Embryonic facial prominence (tissue), 1 donor: Measurements from ENCODE around the gene CAV2.
"Not testable (repeated sequence)": the region's sequence is repeated elsewhere in the genome, so short reads cannot be mapped to it uniquely, and the experiment has no call there.

Experiments used
- DNase-seq: peaks from one replicate; pipeline ENCODE4 v3.0.0-alpha.2; 2016; ENCODE audit errors: extremely low spot score

Gene CAV2, protein sequence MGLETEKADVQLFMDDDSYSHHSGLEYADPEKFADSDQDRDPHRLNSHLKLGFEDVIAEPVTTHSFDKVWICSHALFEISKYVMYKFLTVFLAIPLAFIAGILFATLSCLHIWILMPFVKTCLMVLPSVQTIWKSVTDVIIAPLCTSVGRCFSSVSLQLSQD

DNA sequence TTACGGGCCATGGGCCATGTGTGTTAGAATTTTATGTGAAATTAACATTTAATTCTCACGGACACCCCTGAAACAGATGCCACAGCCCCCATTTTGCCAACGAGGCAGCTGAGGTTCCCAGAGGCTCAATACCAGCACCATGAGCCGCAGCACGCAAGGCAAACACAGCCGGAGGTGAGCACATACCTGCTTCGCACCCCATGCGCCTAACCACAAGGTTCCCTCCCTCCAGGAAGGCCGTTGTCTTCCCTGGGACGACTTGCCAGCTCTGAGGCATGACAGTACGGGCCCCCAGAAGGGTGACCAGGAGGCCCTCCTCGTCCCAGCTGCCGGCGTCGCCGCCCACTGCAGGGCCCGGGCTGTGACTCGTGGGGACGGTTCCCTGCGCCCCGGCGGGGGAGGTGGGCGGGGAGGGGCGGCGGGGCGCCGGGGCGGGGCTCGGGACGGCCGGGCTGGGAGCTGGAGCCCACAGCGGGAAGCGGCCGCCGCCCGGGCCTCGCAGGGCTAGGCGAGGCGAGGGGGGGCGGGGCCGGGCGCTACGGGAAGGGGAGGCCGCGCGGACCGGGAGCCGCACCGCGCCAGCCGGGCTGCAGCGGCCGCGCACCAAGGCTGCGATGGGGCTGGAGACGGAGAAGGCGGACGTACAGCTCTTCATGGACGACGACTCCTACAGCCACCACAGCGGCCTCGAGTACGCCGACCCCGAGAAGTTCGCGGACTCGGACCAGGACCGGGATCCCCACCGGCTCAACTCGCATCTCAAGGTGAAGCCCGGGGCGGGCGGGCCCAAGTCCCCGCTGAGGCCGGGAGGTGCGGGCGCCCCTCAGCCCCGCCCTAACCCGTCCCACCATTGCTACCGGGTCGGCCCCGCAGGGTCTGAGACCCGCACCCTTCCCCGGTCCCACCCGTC, at the start of gene CAV2:
Gene CAV2, plus strand, starts transcription at position 571 of the 910 bp plus-strand sequence. Its CDS starts 44 bp downstream, at position 615.
- DNase-seq: no peak

DNA sequence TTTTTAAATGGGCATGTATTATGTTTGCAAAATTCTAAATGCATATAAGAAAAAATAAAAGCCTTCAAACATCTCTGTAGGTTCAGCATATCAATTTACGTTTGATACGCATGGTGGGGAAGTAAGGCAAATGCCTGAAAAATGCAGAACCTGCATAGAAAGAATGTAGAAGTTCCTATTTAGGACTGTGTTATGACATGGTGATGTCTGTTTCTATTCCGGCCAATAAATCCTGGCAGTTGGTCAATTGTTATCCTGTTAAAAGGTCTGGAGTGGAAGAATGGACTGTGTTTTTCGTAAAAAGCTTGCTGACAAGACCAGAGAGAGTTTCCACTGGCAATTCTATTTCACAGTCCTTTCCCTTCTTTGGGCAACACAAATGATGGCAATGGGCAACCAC, 49.6 kb upstream of the CAV2 start:
- DNase-seq: no peak

DNA sequence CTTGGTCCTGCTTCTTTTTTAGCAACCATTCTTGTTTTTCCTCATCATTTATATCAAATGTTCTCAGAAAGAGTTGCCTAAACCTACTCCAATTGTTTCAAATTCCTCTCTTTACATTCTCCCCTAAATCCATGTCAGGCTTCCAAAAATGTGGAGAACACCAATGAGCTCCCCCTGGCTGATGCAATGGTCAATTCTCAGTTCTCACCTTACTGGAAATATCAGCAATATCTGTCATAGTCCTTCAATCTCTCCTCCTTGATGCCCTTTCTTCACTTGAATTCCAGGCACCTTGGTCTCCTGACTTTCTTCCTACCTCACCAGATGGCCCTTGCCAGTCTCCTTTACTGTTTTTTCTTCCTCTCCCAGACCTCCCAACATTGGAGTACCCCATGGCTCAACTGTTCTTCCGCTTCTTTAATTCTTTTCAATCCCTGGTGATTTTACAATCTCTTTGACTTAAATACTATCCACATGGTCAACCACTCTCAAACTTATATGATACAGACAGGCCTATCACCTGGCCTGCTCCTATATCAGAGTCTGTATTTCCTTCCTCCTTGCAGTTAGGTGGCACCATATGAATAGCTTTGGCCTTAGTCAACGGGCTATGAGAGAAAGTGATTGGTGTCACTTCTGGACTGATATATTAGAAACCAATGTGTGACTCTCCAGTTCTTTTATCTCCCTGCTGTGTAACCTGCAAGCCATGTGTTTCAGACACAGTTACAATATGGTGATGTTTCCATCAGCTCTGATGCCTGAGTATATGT, 47.4 kb upstream of the CAV2 start:
- DNase-seq: no peak

DNA sequence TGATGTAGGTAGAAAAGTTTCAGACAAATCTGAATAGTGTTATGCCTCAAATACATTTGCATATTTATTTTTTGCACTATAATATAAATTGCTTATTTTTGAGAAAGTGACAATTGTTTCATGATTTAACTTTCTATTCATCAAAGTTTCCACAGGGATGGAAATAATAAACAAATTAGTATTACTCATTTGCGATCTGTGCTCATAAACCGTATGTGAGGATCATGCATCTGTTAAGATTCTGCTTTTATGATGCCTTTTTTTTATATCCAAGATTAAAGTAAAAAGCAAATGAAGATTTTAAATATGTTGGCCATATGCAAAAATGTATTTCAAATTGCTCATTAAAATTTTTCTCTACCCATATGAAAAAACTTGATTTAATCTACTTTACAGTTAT, 45.2 kb upstream of the CAV2 start:
- no peak for DNase-seq

DNA sequence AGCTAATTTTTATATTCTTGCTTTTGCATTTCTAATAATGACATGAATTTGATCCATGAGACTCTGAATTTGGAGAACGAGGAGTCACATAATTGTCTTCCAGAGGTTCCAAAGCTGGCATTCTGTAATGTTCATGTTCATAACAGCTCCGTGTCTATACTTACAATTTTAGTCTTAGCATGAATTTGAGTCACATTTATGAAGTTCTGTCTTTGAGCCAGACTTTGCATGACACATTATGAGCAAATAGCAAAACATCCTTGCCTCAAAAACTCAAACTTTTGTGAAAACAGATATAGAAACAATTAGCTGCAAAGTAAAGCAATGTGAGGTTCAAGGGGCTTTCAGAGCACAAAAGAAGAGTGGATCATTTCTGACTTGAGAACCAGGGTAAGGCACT, 44.5 kb upstream of the CAV2 start:
- DNase-seq: no peak

DNA sequence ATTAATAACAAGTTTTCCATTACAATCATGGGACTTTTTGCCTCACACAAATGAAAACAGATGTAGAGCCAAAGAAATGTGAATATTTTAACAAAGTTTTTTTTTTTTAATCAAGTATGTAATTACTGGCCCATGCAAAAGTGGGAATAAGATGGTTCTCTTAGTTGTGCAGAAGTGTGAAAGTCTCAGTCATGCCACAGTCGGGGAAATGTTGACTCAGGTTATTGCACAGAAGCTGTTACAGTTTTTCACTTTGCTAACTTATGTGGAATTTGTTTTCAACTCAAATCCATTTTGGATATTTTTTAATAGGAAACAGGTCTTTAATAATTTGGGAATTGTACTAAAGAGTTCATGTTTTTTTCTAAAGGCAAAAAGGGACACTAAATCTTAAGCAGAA, 44.0 kb upstream of the CAV2 start:
- no peak for DNase-seq

DNA sequence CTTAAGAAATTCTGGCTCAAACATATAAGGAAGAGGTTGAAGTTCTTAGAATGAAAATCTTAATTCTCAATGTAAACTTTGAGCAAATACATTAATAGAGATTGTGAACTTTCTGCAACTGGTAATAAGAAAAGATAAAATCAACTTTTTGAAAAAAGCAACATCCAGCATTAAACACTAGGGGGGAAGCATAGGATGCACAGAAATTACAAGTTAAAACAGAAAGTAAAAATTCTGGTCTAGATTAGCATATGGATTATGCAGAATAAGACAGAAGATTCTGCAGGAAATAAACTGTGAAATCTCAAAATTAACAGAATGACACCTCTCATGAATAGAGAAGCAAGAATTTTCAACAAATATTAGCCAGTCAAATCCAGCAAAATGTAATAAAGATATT, 38.0 kb upstream of the CAV2 start:
- no peak for DNase-seq

DNA sequence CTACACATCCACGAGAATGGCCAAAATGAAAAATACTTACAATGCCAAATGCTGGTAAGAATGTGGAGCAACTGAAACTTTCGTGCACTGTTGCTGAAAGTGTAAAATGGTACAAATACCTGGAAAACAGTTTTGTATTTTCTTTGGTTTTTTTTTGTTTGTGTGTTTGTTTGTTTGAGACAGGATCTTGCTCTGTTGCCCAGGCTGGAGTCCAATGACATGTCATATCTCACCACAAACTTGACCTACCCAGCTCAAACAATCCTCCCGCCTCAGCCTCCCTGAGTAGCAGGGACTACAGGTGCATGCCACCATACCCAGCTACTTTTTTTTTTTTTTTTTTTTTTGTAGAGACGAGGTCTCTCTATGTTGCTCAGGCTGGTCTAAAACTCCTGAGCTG, 35.6 kb upstream of the CAV2 start:
- no peak for DNase-seq

DNA sequence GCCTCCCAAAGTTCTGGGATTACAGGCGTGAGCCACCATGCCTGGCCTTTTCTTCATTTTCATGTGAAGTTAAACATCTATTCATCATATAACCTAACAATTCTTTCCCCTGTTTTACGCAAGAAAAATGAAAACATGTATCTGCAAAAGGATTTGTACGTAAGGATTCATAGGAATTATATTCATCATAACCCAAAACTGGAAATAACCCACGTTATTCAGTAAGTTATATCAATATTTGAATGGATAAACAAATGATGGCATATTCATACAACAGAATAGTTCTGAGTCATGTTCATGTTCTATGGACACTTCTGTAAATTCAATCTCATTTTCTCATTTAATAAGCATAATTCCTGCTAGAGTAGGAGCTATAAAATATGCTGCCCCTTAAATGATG, 35.2 kb upstream of the CAV2 start:
- no peak for DNase-seq

DNA sequence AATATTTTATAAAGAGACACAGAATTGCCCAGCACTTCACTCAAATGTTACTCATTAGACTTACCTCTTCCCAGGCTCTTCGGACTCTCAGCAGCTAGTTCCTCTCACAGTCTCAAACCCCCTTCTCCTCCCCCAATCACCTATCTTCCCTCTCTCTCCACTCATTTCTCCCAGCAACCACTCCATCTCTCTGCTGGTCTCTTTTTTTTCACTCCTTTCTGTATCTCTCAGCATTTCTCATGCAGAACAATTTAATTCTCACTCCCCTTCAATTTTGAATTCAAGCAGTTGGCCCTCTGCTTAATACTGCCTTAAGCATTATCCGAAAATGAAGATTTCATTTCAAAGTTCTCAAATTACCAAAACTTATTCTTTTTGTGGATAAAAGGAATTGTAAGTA, 34.4 kb upstream of the CAV2 start:
- no peak for DNase-seq

DNA sequence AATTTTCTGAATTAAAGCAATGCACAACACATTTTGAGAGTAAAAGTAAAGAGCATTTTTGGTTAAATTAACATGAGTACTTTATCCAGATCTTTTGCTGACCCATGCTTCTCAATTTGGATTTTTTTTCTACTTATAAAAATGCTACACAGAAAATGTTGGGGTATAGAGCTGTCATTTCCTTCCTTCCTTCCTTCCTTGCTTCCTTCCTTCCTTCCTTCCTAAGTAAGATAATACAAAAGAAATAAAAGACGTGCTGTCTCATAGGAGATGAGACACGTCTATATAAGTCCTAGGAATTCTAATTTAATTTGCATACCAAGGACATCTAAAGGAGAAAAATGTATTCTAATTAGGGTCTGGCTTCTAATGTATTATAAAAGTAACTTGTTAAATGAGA, 31.0 kb upstream of the CAV2 start:
- DNase-seq: no peak

DNA sequence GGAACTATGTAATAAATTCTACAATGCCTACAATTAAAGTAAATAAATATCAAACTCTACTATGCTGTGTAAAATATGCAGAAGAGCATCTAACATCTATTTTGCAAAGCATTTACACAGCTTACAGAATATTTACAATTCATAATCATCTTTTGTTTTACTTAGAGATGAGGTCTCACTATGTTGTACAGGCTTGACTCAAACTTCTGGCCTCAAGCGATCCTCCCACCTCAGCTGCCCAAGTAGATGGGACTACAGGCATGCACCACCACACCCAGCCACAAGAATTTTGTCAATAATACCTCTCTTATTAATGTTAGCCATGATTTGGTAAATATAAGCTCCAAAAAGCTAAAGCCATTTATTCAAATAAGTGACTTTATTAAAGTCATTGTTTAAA, 21.9 kb upstream of the CAV2 start:
- no peak for DNase-seq

DNA sequence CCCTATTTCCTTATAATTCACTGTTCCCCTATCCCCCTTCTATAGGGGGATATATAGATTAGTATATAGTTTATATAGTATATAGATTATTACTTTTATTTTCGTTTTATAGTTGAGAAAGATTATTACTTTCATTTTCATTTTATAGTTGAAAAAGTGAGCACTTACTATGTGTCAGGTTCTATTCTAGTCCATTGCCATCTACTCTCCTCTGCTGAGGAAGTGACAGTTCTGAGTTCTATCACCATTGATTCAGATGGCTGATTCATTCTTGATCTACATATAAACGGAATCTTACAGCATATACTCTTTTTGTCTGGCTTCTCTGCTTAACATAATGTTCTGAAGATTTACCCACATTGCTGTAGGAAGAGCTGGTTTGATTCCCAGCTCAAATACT, 20.7 kb upstream of the CAV2 start:
- no peak for DNase-seq

DNA sequence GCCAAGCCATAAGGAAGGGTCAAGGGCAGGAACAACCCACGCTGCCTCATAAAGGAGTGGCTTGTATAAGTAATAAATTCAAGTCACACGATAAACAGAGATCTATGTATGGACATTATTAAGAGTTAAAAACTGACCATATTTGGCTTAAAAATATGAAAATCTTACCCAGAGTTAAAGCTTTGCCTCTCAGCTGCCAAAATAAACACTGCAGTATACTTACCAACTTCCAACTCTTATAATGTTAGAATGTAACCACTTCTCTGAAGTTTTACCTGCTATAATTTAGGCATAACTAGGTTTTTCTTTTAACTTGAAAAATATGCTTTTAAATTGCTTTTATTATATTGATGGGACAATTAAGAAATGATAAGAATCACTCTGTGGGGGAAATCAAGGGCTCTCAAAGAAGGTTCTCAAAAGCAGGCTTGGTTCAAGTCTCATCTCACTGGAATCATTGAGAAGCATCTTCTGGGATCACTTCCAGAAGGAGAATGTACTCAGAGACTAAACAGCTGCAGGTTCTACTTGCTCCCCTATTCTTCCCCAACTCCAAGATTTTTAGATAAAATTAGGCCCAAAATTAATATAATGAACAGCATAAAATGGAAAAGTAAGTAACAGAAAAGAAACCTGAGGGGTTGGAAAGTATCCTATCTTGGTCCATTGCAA, 16.1 kb upstream of the CAV2 start:
- DNase-seq: no peak

DNA sequence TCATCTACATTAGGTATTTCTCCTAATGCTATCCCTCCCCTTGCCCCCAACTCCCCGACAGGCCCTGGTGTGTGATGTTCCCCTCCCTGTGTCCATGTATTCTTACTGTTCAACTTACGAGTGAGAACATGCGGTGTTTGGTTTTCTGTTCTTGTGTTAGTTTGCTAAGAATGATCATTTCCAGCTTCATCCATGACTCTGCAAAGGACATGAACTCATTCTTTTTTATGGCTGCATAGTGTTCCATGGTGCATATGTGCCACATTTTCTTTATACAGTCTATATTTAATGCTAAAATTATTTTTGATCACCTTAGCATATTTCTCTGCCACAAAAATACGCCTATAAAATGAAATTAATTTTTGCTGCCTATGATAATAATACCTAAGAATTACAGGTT, 15.1 kb upstream of the CAV2 start:
- not testable (repeated sequence) for DNase-seq

DNA sequence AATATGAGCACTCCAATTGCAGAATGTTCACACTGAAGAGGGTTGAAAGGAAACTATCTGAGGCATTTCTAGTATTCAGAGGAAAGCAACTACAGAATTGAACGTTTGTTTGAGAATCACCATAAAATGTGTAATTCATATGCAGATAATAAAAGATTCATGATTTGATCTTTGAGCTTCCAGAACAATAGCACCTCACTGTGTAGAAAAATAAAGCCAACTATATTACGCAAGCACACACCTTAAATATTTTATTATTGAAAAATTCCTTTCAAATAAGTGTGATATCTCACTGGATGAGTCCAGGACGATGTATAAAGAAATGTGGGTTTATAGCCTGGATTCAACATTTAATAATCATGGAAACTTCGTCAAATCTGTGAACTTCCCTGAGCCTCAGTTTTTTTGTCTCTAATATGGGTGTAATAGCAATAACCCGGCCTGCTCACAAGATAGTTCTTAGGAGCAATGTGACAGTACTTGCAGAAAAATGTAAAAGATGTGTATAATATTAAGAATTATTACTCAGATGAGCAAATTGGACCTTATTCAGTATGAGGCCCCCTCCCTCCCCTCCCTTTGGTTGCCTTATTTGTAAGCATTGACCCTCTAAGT, 11.5 kb upstream of the CAV2 start:
- DNase-seq: no peak

DNA sequence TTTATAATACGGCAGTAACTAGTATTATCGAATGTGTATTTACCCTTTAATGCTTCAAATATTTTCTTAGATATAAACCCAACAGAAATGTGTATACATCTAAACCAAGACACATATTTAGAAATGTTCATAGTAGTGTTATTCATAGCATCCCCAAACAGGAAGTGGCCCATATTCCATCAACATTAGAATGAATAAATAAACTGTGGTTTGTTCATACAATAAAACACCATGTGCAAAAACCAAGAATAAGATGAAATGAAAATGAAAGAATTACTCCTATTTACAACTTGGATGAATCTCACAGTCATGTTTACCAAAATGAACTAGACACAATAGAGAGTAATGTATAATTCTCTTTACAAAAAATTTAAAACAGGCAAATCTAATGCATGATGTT, 9.2 kb upstream of the CAV2 start:
- no peak for DNase-seq

DNA sequence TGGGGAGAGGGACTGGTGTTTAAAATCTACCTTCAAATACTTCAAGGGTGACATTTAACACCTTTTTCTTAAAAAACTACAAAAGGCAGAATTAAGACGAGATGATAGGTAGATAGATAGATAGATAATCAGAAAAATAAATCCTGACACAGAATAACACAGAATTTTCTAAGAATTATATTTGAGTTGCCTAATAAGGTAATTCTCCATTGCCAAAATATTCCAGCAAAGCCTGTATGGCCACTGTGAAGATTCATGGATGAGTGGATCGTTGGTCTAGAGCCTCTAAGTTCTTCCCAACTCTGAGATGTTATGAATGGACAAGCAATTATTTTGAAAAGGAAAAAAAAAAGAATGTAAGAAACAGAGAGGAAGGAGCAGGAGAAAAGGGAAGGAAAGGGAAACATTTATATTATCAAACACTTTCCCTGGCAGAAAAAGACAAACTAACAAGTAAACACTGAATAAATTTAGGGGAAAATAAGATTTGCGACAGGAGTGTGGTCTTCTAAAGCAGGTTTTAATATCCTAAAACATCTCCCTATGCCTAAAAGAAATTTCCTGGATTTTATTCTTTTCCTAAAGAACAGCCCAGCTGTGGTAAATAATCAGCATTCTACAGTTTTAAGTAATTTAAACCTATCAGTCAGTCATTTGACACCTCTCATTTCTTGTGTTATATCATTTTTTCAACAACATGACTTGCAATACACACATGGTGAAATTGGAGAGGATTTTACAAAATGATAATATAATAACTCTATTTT, 7.5 kb upstream of the CAV2 start:
- no peak for DNase-seq

DNA sequence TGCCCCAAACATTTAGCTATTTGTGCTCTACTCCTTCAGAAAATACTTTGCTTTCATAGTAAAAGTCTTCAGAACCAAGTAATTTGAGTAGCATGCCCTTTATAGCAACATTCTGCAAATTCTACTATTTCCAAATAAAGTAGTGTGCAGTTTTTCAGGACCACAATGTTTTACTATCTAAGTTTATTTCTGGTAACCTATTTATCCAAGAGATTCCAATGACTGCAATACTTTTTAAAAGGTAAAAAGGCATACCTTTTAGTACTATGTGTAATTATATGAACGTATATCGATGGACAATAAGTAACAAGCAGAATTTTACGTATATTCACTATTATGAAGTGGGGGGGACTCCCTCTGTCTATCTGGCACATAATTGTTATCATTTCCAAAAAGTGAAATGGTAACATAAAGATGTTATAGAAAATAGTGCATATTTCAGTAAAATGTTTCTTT, 6.9 kb upstream of the CAV2 start:
- DNase-seq: no peak

DNA sequence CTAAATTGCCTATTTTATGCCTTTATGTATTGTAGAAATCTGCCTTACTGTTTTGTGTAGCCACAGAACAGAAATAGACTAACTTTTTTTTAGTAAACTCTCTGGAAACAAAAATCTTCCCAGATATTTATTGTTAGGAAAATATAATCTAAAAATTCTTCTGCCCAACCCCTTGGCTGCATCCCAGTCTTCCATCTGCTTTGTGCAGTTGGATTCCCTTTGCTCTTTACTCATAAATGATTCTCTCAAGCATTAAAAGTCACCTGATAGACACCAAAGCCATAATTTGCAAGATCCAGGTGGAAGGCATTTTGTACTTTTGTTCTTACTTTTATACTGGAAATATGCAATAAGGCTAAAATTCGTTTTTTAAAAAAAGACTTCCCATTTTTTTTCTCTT, 6.1 kb upstream of the CAV2 start:
- DNase-seq: no peak

DNA sequence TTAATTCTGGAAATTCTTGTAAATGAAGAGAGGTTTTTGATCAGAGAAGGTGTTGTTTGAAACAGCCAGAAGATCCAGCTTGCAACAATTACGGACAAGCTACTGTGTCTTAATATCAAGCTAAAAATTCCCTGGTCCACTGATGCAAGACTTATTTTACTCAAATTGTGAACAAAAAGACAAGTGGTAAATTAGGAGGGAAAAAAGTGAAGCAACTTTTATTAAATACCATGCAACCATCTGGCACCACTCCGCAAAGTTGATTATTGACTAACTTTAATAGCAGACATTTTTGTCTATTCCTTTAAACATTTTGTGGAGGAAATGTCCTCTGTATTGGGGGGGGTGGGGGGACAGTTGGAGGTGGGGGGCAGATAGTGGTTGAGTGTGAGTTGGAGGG, 5.1 kb upstream of the CAV2 start:
- DNase-seq: no peak
